Kidney epithelial cell (primary cell): ENCODE measurements around the gene ANAPC4. TPM values are rescaled to one million over a fixed set of nuclear protein-coding genes. Genes with fewer than 3 reads are reported as not detected.

Experiments
- DNase-seq: peaks from one replicate; pipeline ENCODE4 v3.0.0-alpha.2; 2010; ENCODE audit warnings: low read depth
- H3K27me3 ChIP-seq: 2 replicates; pipeline ENCODE4 v1.6.0; 2011; ENCODE audit warnings: low read length; ENCODE audit not compliant: control insufficient read depth, insufficient read depth
- H3K36me3 ChIP-seq: 2 replicates; pipeline ENCODE4 v1.5.1; 2011; ENCODE audit warnings: low read length; ENCODE audit not compliant: control insufficient read depth, insufficient read depth
- H3K4me3 ChIP-seq: 2 replicates; pipeline ENCODE4 v1.5.1; 2011; ENCODE audit warnings: low read depth, mild to moderate bottlenecking, control low read depth, low read length
- total RNA-seq: library from RNA; depleted of rRNA; stranded (reverse); fragments of >200 nt; gene quantifications from 2 replicates; pipeline ENCODE4 v1.2.3, GENCODE V29; 2015
- TF ChIP-seq, protein P1 (sequence below): IDR thresholded peaks from 2 replicates; pipeline ENCODE4 v1.5.1; 2011; ENCODE audit warnings: mild to moderate bottlenecking, moderate library complexity, low read length, control low read depth, inconsistent platforms; ENCODE audit not compliant: insufficient read depth, poor library complexity, severe bottlenecking

The ANAPC4 gene
- total RNA-seq, 1 donor from 2014 or later, result 24.9 TPM

DNA sequence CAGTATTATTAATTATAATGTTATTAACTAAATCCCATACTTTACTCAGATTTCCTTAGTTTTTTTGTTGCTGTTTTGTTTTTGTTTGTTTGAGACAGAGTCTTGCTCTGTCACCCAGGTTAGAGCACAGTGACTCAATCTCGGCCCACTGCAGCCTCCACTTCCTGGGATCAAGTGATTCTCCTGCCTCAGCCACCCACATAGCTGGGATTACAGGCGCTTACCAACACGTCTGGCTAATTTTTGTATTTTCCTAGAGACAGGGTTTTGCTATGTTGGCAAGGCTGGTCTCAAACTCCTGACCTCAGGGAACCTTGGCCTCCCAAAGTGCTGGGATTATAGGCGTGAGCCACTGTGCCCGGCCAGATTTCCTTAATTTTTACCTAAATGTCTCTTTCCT is 72.2 kb downstream of the ANAPC4 start:
- Histone ChIP-seq H3K27me3 (no peaks in the 10 kb centered on the region), H3K36me3 (no peaks in the 10 kb centered on the region), H3K4me3 (no peak overlapping the region)
- DNase-seq, result no peak
- TF ChIP-seq, protein P1, sequence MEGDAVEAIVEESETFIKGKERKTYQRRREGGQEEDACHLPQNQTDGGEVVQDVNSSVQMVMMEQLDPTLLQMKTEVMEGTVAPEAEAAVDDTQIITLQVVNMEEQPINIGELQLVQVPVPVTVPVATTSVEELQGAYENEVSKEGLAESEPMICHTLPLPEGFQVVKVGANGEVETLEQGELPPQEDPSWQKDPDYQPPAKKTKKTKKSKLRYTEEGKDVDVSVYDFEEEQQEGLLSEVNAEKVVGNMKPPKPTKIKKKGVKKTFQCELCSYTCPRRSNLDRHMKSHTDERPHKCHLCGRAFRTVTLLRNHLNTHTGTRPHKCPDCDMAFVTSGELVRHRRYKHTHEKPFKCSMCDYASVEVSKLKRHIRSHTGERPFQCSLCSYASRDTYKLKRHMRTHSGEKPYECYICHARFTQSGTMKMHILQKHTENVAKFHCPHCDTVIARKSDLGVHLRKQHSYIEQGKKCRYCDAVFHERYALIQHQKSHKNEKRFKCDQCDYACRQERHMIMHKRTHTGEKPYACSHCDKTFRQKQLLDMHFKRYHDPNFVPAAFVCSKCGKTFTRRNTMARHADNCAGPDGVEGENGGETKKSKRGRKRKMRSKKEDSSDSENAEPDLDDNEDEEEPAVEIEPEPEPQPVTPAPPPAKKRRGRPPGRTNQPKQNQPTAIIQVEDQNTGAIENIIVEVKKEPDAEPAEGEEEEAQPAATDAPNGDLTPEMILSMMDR, result no peak

DNA sequence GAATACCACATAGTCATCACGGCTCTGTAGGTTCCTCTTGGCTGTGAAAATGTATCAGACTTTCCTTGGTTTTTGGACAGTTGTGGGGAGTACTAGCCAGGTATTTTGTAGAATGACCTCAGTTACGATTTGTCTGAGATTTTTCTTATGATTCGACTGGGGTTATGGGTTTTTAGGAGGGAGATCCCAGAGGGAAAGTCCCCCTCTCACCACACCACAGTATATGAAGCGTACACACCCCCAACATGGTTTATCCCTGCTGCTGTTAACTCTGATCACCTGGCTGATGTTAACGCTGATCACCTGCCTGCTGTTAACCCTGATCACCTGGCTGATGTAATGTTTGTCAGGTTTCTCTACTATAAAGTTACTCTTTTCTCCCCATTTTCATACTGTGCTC is 72.6 kb downstream of the ANAPC4 start:
- TF ChIP-seq, protein P1, result no peak
- no peak overlapping the region for H3K4me3 ChIP-seq
- DNase-seq, result no peak

DNA sequence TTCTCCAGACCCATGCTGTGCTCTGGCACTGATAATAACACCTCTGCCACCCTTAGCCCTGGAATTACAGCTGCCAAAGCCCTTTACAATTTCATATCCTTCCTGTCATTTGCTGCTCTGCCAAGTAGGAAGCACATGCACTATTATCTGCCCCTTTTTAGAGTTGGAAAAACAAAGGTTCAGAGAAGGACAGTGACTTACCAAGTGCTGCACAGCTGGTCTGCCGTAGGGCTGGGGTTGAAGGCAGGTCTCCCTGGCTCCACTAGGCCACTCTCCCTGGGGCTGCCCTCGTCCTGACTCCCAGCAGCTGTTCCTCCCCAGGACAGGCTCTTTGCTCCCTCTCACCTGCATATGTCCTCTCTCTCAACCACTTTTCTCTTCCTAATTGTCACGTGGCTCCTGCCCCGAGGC is 73.4 kb downstream of the ANAPC4 start:
- H3K36me3 ChIP-seq, result no peaks in the 10 kb centered on the region
- no peaks in the 10 kb centered on the region for H3K27me3 ChIP-seq
- DNase-seq, result no peak
- TF ChIP-seq, protein P1, result no peak
- no peak overlapping the region for H3K4me3 ChIP-seq

More for the DNA sequence above, 72.6 kb downstream of the ANAPC4 start:
- H3K27me3 ChIP-seq, result no peaks in the 10 kb centered on the region
- no peaks in the 10 kb centered on the region for H3K36me3 ChIP-seq

DNA sequence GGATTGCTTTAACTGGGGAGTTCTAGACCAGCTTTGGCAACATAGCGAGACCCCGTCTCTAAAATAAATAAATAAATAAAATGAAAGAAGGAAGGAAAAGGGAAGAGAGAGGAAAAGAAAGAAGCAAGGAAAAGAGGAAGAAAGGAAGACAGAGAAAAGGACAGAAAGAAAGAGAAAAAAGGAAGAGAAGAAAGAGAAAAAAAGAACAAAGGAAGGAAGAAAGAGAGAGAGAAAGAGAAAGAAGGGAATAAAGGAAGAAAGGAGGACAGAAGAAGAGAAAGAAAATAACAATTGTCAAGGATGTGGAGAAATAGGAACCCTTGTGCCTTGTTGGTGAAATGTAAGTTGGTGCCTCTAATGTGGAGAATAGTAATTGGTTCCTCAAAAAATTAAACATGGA is 74.6 kb downstream of the ANAPC4 start:
- Histone ChIP-seq H3K36me3 (no peaks in the 10 kb centered on the region), H3K4me3 (no peak overlapping the region), H3K27me3 (no peaks in the 10 kb centered on the region)
- DNase-seq, result no peak
- TF ChIP-seq, protein P1, result no peak

DNA sequence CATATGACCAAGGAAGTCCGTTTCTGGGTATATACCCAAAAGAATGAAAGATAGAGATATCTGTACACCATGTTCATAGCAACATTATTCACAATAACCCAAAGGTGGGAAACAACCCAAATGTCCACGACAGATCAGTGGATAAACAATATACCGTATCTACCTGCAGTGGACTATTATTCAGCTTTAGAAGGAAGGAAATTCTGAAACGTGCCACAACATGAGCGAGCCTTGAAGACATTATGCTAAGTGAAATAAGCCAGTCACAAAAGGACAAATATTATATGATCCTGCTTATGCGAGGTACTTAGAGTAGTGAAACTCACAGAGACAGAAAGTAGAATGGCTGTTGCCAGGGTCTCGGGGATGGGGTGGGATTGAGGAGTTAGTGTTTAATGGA is 75.0 kb downstream of the ANAPC4 start:
- Histone ChIP-seq H3K27me3 (no peaks in the 10 kb centered on the region), H3K36me3 (no peaks in the 10 kb centered on the region), H3K4me3 (no peak overlapping the region)
- TF ChIP-seq, protein P1, result no peak
- no peak for DNase-seq

DNA sequence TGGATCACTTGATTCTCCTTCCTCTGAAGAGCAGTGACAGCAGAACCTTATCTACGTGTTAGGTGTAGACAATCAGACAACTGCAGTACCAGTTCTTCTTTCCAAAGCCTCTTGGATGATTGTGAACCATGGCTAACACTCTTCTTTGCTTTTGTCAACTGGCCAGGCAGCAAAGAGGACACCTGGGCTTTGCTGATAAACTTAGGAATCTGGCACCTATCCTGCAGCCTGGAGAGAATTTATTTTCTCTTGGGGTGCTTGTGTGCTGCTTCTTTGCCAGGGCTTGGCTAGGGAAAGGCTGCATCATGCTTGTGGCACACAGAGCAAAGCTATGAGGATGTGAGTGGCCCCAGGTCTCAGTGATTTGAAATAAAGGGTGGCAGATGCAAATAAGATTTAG is 77.4 kb downstream of the ANAPC4 start:
- TF ChIP-seq, protein P1, result no peak
- Histone ChIP-seq H3K4me3 (no peak overlapping the region), H3K27me3 (no peaks in the 10 kb centered on the region), H3K36me3 (no peaks in the 10 kb centered on the region)
- DNase-seq, result no peak
